ENCODE measurements around the gene NRP1. TPM values are rescaled to one million over a fixed set of nuclear protein-coding genes. Genes with fewer than 3 reads are reported as not detected.

The NRP1 gene
- total RNA-seq, 1 donor from 2014 or later = 208 TPM

DNA sequence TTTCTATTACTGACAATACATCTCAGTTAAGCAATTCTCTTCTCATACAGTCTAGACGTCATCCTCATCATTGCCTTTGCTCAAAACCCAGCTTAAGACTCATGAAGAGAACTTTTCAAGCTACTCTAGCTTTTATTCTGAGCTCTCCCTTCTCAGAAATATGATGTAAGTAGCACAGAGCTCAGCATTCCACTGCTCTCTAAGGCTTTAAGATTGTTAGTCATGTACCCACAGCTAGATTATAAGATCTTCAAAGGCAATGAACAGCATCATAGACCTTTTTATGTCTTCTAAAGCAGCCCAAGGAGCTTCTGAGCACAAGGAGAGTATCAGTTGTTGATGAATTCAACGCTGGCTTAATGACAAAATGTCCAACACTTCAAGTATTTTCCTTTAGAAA lies 119.3 kb downstream of the NRP1 start:
- no peak for DNase-seq (ENCODE audit: extremely low spot score, unreplicated experiment)
- Mint-ChIP-seq H3K36me3 (ENCODE audit: unreplicated experiment) (peaks cover 53% of the 10 kb centered on the region), H3K27ac (ENCODE audit: unreplicated experiment) (peak overlapping the region; percentile 86), H3K27me3 (ENCODE audit: unreplicated experiment) (no peaks in the 10 kb centered on the region), H3K4me3 (ENCODE audit: unreplicated experiment) (no peak overlapping the region), H3K4me1 (ENCODE audit: unreplicated experiment) (peaks cover 69% of the 10 kb centered on the region), H3K9me3 (ENCODE audit: unreplicated experiment) (no peaks in the 10 kb centered on the region)
- TF ChIP-seq, protein P1, sequence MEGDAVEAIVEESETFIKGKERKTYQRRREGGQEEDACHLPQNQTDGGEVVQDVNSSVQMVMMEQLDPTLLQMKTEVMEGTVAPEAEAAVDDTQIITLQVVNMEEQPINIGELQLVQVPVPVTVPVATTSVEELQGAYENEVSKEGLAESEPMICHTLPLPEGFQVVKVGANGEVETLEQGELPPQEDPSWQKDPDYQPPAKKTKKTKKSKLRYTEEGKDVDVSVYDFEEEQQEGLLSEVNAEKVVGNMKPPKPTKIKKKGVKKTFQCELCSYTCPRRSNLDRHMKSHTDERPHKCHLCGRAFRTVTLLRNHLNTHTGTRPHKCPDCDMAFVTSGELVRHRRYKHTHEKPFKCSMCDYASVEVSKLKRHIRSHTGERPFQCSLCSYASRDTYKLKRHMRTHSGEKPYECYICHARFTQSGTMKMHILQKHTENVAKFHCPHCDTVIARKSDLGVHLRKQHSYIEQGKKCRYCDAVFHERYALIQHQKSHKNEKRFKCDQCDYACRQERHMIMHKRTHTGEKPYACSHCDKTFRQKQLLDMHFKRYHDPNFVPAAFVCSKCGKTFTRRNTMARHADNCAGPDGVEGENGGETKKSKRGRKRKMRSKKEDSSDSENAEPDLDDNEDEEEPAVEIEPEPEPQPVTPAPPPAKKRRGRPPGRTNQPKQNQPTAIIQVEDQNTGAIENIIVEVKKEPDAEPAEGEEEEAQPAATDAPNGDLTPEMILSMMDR (IDR thresholded peaks at IDR 0.05) = no peak

DNA sequence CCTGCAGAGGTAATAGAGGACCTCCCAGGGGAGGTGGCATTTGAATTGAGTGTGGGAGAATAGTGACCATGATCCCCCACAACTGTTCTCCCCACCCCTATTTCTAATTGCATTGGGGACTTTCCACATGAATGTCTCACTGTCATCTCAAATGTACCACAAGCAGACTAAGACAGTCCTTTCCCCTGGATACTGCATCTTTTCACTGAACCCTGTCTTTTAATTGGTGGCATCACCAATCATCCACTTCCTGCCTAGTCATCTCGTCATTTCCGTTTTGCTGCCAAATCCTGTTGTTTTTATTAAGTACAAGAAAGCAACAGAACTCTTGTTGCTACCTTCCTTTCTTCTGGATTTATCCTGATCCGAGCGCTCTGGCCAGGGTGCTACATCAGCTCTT lies 120.3 kb downstream of the NRP1 start:
- Mint-ChIP-seq H3K36me3 (ENCODE audit: unreplicated experiment) (peaks cover 50% of the 10 kb centered on the region), H3K27ac (ENCODE audit: unreplicated experiment) (peak overlapping the region; percentile 86), H3K9me3 (ENCODE audit: unreplicated experiment) (no peaks in the 10 kb centered on the region)

DNA sequence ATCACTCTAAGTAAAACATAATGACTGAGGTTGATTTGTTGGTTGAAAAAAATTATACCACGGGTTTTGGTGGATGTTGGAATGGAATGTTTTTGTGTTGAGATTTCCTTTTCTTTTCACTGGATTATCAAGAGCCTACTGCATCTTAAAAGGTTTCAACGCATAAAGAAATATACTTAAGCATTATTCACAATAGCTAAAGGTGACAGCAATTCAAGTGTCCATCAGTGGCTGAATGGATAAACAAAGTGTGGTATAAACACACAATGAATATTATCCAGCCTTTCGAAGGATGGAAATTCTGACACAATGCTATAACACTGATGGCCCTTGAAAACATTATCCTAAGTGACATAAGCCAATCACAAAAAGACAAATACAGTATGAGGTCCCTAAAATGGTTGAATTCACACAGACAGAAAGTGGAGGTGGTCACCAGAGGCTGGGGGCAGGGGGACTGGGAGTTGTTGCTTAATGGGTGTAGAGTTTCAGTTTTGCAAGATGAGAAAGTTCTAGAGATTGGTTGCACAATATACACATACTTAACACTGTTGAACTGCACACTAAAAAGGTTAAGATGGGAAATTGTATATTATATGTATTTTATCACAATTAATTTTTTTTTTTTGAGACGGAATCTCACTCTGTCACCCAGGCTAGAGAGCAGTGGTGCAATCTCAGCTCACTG lies 122.3 kb downstream of the NRP1 start:
- no peaks in the 10 kb centered on the region for H3K9me3 Mint-ChIP-seq (ENCODE audit: unreplicated experiment)
- H3K4me3 Mint-ChIP-seq (ENCODE audit: unreplicated experiment) = no peak overlapping the region
- H3K4me1 Mint-ChIP-seq (ENCODE audit: unreplicated experiment) = peaks cover 53% of the 10 kb centered on the region
- H3K27ac Mint-ChIP-seq (ENCODE audit: unreplicated experiment) = peak overlapping the region; percentile 58
- peaks cover 57% of the 10 kb centered on the region for H3K36me3 Mint-ChIP-seq (ENCODE audit: unreplicated experiment)
- no peak for DNase-seq (ENCODE audit: extremely low spot score, unreplicated experiment)
- no peaks in the 10 kb centered on the region for H3K27me3 Mint-ChIP-seq (ENCODE audit: unreplicated experiment)
- TF ChIP-seq, protein P1 (IDR thresholded peaks at IDR 0.05) = no peak

More for the DNA sequence above, 120.3 kb downstream of the NRP1 start:
- no peak for DNase-seq (ENCODE audit: extremely low spot score, unreplicated experiment)
- Mint-ChIP-seq H3K27me3 (ENCODE audit: unreplicated experiment) (no peaks in the 10 kb centered on the region), H3K4me1 (ENCODE audit: unreplicated experiment) (peaks cover 65% of the 10 kb centered on the region), H3K4me3 (ENCODE audit: unreplicated experiment) (no peak overlapping the region)
- TF ChIP-seq, protein P1 (IDR thresholded peaks at IDR 0.05) = no peak

DNA sequence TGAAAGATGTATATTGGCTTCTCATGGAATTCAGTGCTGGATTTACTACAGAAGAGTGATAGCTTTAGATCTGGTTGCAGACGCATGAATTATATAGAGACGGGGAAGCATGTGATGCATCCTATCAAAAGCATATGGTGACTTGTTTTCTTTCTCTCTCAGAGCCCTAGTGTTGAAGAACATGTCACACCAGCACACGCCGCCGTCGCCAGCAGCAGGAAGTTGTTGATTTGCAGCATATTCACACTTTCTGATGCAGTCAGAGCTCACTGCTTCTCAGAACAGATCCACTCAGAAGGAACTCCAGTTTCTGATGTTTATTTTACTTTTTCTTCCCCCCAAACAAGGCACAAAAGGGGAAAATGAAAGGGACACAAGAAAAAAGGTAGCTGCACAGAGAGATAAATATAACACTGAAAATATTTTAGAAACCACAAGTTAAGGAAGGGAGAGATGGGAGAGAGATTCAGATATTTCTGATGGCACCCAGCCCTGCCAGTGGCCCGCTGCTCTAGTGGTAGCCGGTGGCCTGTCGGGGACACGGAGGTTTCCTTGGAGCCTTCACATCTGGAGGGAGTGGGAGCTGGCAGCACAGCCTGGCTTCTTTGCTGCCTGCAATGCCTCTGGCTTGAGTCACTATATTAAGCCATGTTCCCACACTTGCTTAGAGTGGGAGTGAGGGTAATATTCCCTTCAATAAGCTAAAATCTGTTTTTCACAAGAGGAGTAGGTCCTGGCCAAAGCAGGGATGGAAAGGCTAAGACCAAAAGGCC lies 123.2 kb downstream of the NRP1 start:
- no peak overlapping the region for H3K4me3 Mint-ChIP-seq (ENCODE audit: unreplicated experiment)
- peaks cover 44% of the 10 kb centered on the region for H3K4me1 Mint-ChIP-seq (ENCODE audit: unreplicated experiment)
- TF ChIP-seq, protein P1 (IDR thresholded peaks at IDR 0.05) = no peak
- H3K27me3 Mint-ChIP-seq (ENCODE audit: unreplicated experiment) = no peaks in the 10 kb centered on the region
- no peaks in the 10 kb centered on the region for H3K9me3 Mint-ChIP-seq (ENCODE audit: unreplicated experiment)
- peaks cover 67% of the 10 kb centered on the region for H3K36me3 Mint-ChIP-seq (ENCODE audit: unreplicated experiment)
- no peak for DNase-seq (ENCODE audit: extremely low spot score, unreplicated experiment)
- peak overlapping the region; percentile 88 for H3K27ac Mint-ChIP-seq (ENCODE audit: unreplicated experiment)

DNA sequence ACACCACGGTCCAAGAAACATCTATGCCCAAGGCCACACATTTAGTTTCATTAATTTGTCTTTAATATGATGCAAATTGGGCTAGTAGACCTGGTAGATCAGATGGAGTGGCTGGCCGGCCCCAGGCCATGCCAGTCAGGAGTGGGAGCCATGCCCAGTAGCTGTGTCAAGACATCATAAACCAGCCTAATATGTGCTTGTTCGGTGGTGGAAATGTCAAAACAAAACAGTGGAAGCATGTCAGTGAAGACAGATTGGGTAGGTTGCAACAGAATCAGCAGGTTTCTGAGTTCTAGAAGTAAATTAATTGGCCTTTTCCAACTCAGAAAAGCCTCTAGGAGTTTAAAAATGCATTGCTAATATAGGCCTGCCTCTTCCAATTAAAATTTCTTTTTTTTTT lies 124.7 kb downstream of the NRP1 start:
- no peaks in the 10 kb centered on the region for H3K9me3 Mint-ChIP-seq (ENCODE audit: unreplicated experiment)
- H3K4me1 Mint-ChIP-seq (ENCODE audit: unreplicated experiment) = peaks cover 29% of the 10 kb centered on the region
- no peaks in the 10 kb centered on the region for H3K27me3 Mint-ChIP-seq (ENCODE audit: unreplicated experiment)
- TF ChIP-seq, protein P1 (IDR thresholded peaks at IDR 0.05) = no peak
- no peak overlapping the region for H3K27ac Mint-ChIP-seq (ENCODE audit: unreplicated experiment)
- DNase-seq (ENCODE audit: extremely low spot score, unreplicated experiment) = no peak
- no peak overlapping the region for H3K4me3 Mint-ChIP-seq (ENCODE audit: unreplicated experiment)
- peaks cover 76% of the 10 kb centered on the region for H3K36me3 Mint-ChIP-seq (ENCODE audit: unreplicated experiment)

Measured in osteocyte (in vitro differentiated cells).